ENCODE measurements around the gene SHISA6.

DNA sequence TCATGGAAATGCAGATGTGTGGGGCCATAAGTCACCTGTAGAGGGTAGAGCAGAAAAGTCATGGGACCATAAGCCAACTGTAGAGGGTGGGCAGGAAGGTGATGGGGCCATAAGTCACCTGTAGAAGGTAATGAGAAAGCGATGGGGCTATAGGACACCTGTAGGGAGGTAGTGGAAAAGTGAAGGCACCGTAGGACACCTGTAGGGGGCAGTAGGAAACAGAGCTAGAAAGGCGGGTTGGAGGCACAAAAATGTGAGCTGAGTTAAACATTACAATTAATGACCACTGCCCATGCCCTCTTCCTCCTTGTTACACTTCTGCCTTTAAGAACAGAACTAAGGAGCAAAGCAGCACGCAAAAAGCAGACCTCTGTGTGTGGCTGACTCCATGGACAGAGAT is 150.1 kb downstream of the SHISA6 start:
- TF ChIP-seq, protein P1, sequence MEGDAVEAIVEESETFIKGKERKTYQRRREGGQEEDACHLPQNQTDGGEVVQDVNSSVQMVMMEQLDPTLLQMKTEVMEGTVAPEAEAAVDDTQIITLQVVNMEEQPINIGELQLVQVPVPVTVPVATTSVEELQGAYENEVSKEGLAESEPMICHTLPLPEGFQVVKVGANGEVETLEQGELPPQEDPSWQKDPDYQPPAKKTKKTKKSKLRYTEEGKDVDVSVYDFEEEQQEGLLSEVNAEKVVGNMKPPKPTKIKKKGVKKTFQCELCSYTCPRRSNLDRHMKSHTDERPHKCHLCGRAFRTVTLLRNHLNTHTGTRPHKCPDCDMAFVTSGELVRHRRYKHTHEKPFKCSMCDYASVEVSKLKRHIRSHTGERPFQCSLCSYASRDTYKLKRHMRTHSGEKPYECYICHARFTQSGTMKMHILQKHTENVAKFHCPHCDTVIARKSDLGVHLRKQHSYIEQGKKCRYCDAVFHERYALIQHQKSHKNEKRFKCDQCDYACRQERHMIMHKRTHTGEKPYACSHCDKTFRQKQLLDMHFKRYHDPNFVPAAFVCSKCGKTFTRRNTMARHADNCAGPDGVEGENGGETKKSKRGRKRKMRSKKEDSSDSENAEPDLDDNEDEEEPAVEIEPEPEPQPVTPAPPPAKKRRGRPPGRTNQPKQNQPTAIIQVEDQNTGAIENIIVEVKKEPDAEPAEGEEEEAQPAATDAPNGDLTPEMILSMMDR (IDR thresholded peaks at IDR 0.05) = no peak
- no peak for TF ChIP-seq EZH2 (IDR thresholded peaks at IDR 0.05; ENCODE audit: borderline replicate concordance, insufficient read depth, low read depth, low read length, poor library complexity, severe bottlenecking)

Measured in B cell (primary cell).